Liver (tissue), 9 donors: ENCODE measurements around the gene STN1. TPM values are rescaled to one million over a fixed set of nuclear protein-coding genes. Genes with fewer than 3 reads are reported as not detected.
A peak's percentile ranks its signal among the peaks of the same experiment; 100 is the strongest.

Experiments
- DNase-seq: peaks from one replicate; pipeline ENCODE4 v3.0.0-alpha.2; 2017; ENCODE audit warnings: low spot score
- H3K27ac ChIP-seq, 2 donors: one replicate each; pipeline ENCODE4 v1.7.0; 2013; ENCODE audit warnings: inconsistent platforms in 2 of 2, low read length in 2 of 2, control low read depth in 1 of 2, low read depth in 1 of 2, mild to moderate bottlenecking in 1 of 2
- H3K27me3 ChIP-seq, 4 donors: one replicate each; pipeline versions ENCODE4 v1.6.1 to v1.7.0; 2013; ENCODE audit warnings: low read length in 3 of 4, inconsistent platforms in 1 of 4, mild to moderate bottlenecking in 1 of 4, moderate library complexity in 1 of 4; ENCODE audit not compliant: control insufficient read depth in 4 of 4, insufficient read depth in 4 of 4
- H3K36me3 ChIP-seq, 4 donors: one replicate each; pipeline versions ENCODE4 v1.6.1 to v1.7.0; 2013; ENCODE audit warnings: low read length in 3 of 4, mild to moderate bottlenecking in 3 of 4, low read depth in 1 of 4, moderate library complexity in 1 of 4; ENCODE audit not compliant: control insufficient read depth in 4 of 4, insufficient read depth in 3 of 4
- H3K4me1 ChIP-seq, 4 donors: one replicate each; pipeline versions ENCODE4 v1.6.1 to v1.7.0; 2013; ENCODE audit warnings: low read length in 3 of 4, mild to moderate bottlenecking in 3 of 4, moderate library complexity in 1 of 4; ENCODE audit not compliant: control insufficient read depth in 4 of 4, insufficient read depth in 4 of 4
- H3K4me3 ChIP-seq, 3 donors: one replicate each; pipeline versions ENCODE4 v1.6.1 to v1.7.0; 2013; ENCODE audit warnings: low read length in 3 of 3, control low read depth in 1 of 3, low read depth in 1 of 3, mild to moderate bottlenecking in 1 of 3
- H3K9ac ChIP-seq, 2 donors: one replicate each; pipeline ENCODE4 v1.7.0; 2013; ENCODE audit warnings: low read length in 2 of 2, mild to moderate bottlenecking in 2 of 2, moderate library complexity in 2 of 2, control low read depth in 1 of 2, low read depth in 1 of 2
- H3K9me3 ChIP-seq, 4 donors: one replicate each; pipeline versions ENCODE4 v1.6.1 to v1.7.0; 2013; ENCODE audit warnings: low read length in 3 of 4; ENCODE audit not compliant: control insufficient read depth in 4 of 4
- EGR1 ChIP-seq, 2 donors: IDR thresholded peaks; 2 replicates each; pipeline ENCODE4 v1.6.1; 2016 to 2018; ENCODE audit warnings: antibody characterized with exemption in 2 of 2, low read depth in 2 of 2
- FOXA1 ChIP-seq: IDR thresholded peaks from 2 replicates; pipeline ENCODE4 v1.6.1; 2016; ENCODE audit warnings: antibody characterized with exemption
- HNF4A ChIP-seq, 2 donors: conservative IDR thresholded peaks; 2 replicates each; pipeline ENCODE4 v1.6.1; 2016; ENCODE audit warnings: antibody characterized with exemption in 2 of 2, mild to moderate bottlenecking in 2 of 2
- JUND ChIP-seq, 2 donors: IDR thresholded peaks; 2 replicates each; pipeline ENCODE4 v1.6.1; 2016; ENCODE audit warnings: antibody characterized with exemption in 2 of 2
- MAX ChIP-seq: IDR thresholded peaks from 2 replicates; pipeline ENCODE4 v1.6.1; 2016; ENCODE audit warnings: antibody characterized with exemption
- NR2F2 ChIP-seq: IDR thresholded peaks from 2 replicates; pipeline ENCODE4 v1.6.1; 2016; ENCODE audit warnings: antibody characterized with exemption
- RXRA ChIP-seq, 2 donors: IDR thresholded peaks; 2 replicates each; pipeline ENCODE4 v1.6.1; 2017 to 2018; ENCODE audit warnings: antibody characterized with exemption in 2 of 2, mild to moderate bottlenecking in 1 of 2
- YY1 ChIP-seq: IDR thresholded peaks from 2 replicates; pipeline ENCODE4 v1.6.1; 2016; ENCODE audit warnings: antibody characterized with exemption, mild to moderate bottlenecking
- ZBTB33 ChIP-seq: IDR thresholded peaks from 2 replicates; pipeline ENCODE4 v1.6.1; 2016; ENCODE audit warnings: antibody characterized with exemption
- WGBS: extraction: QIAGEN DNeasy Blood & Tissue Kit; methylation state at CpG from one replicate; pipeline ENCODE4 v1.1.7; 2013; 5-methylcytosine and 5-hydroxymethylcytosine counted together
- polyA plus RNA-seq, 2 donors: library from polyadenylated mRNA; stranded (reverse) in 1 of 2; unstranded in 1 of 2; fragments of 200-250 nt in 1 of 2; fragments of >200 nt in 1 of 2; fragmentation: Nextera tagmentation in 1 of 2; extraction: Ambion mirVana in 1 of 2; gene quantifications; one replicate each; pipeline versions ENCODE4 v1.2.1 to v1.2.3, GENCODE V29; 2013 to 2015
- total RNA-seq, 2 donors: library from RNA; depleted of rRNA; stranded (reverse); fragments of >200 nt; gene quantifications; one replicate each; pipeline ENCODE4 v1.2.3, GENCODE V29; 2014
- TF ChIP-seq, protein P1 (sequence below): IDR thresholded peaks from 2 replicates; pipeline ENCODE4 v1.6.1; 2016; ENCODE audit warnings: antibody characterized with exemption
- donor health status: healthy.
- donor health status: healthy.
- donor health status: healthy.
- donor health status: healthy.
- donor health status: healthy.

The STN1 gene
- total and polyA plus RNA-seq, 4 donors = 6.9 to 12.9 (median 8.0) TPM

- Histone ChIP-seq H3K9me3 (no peaks in the 10 kb centered on the region), H3K4me3 (no peak overlapping the region), H3K27ac (no peak overlapping the region), H3K9ac (no peak overlapping the region), H3K4me1 (peaks cover 3 to 26% (median 13%) of the 10 kb centered on the region in 4 donors), H3K27me3 (no peaks in the 10 kb centered on the region), H3K36me3 (no peaks in the 10 kb centered on the region)
- 97% methylated on average over 1 of the region's 1 CpG for WGBS
- TF ChIP-seq NR2F2 = no peak
- TF ChIP-seq HNF4A (conservative IDR thresholded peaks at IDR 0.05) = no peak
- TF ChIP-seq FOXA1 = no peak
- TF ChIP-seq YY1 = no peak
- no peak for TF ChIP-seq JUND (IDR thresholded peaks at IDR 0.05)
- TF ChIP-seq MAX = no peak
- TF ChIP-seq, protein P1, sequence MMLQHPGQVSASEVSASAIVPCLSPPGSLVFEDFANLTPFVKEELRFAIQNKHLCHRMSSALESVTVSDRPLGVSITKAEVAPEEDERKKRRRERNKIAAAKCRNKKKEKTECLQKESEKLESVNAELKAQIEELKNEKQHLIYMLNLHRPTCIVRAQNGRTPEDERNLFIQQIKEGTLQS = no peak
- DNase-seq = no peak
These were observed 1.7 kb upstream of the STN1 start for GRCh38 chr10:103919648-103920025.

DNA sequence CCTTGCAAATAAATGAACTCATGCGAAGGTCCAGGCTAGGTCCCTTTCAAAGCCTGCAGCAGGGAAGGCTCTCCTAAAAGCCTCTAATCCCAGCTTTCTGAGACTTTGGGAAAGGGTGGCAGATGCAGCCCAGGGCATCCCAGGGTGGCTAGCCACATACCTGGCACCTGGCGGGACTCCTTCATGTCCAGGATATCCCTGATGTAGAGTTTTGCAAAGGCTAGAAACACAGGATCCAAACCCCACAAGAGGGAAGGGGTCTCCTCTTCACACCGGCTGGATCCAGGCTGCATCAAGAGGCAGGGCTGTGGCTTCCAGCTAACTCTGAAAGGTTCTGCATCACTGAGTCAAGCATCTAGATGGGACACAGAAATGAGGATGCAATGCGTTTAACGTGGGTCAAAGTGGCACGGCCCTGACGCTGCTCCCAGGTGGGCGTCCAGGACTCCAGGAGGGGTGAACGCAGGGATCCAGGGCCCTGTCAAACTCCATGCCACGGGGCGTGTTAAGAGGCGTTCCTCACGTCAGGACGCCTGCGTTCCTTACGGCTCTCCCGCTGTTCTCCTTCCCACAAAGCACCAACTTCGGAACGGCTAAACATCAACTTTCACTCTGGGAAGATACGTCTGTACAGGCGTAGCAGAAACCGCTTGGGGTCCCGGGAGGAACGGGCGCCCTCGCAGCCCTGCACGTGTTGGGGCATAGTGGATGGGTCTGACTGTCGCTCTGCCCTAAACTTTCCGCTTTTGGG is 507 bp downstream of the STN1 start:
- no peak for DNase-seq
- peaks cover 3 to 26% (median 13%) of the 10 kb centered on the region in 4 donors for H3K4me1 ChIP-seq
- H3K9ac ChIP-seq = peak overlapping the region; percentile 85 to 93
- no peaks in the 10 kb centered on the region for H3K9me3 ChIP-seq
- WGBS = 4% methylated on average over 29 of the region's 29 CpGs
- peak overlapping the region; percentile 58 to 96 (median 95) for H3K4me3 ChIP-seq
- no peaks in the 10 kb centered on the region for H3K27me3 ChIP-seq
- TF ChIP-seq NR2F2 (no peak), JUND (IDR thresholded peaks at IDR 0.05) (no peak), RXRA (IDR thresholded peaks at IDR 0.05) (no peak), EGR1 (IDR thresholded peaks at IDR 0.05; ENCODE audit: low read depth in 2 of 2) (no peak)
- H3K36me3 ChIP-seq = no peaks in the 10 kb centered on the region
- H3K27ac ChIP-seq = peak overlapping the region; percentile 96

DNA sequence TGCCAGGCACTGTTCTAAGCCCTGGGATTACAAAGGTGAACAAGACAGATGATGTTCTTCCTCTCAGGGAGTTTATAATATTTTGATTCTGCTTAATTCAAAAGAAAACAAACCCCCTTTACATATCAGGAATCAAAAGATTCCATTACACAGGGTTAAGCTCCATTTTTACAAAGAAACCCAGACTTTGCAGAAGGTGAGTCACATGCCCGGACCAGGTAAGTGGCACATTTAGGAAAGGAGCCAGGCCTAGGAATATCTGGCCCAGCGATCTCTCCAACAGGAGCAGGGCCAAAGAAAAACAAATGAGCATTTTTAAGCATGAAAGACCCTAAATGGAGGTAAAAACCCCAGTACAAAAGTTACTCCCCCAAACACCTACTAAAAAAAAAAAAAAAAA is 1.1 kb downstream of the STN1 start:
- DNase-seq = no peak
- TF ChIP-seq YY1 (no peak), ZBTB33 (no peak)
- TF ChIP-seq, protein P1 = no peak
- WGBS = 13% methylated on average over 2 of the region's 2 CpGs
- H3K27me3 ChIP-seq = no peaks in the 10 kb centered on the region
- peak overlapping the region in 1 of 2 donors; percentile 39 for H3K9ac ChIP-seq
- H3K27ac ChIP-seq = peak overlapping the region; percentile 21 to 96
- no peaks in the 10 kb centered on the region for H3K36me3 ChIP-seq
- no peaks in the 10 kb centered on the region for H3K9me3 ChIP-seq
- H3K4me3 ChIP-seq = peak overlapping the region in 1 of 3 donors; percentile 58
- H3K4me1 ChIP-seq = peaks cover 3 to 26% (median 13%) of the 10 kb centered on the region in 4 donors
